K562 (cell line): ENCODE results near the gene EEF1A2. TPM values are rescaled to one million over a fixed set of nuclear protein-coding genes. Genes with fewer than 3 reads are reported as not detected.

Experiments used
- ATAC-seq: fragments of 200-7000 bp; cut with Tn5 transposase; 3 replicates; pipeline ENCODE4 v1.9.1; 2020; ENCODE audit warnings: moderate library complexity
- BruUV-seq: library from RNA; stranded (reverse); fragments of 400-500 nt; replicated peaks from 2 replicates; lab custom pipeline; 2021; lab: Mats Ljungman, UMichigan
- CTCF ChIA-PET: fragments of 300-600 bp; formaldehyde crosslinking; extraction: SDS; loops from one replicate; lab custom pipeline; 2021; ENCODE audit warnings: low intra/inter-chr PET ratio; lab: Yijun Ruan, JAX
- POLR2A ChIA-PET: fragments of 300-600, 350-650 bp; sonication (Branson Sonifier 250); formaldehyde crosslinking; extraction: SDS; loops from one replicate; lab custom pipeline; 2021; ENCODE audit warnings: antibody characterized with exemption, inconsistent platforms; lab: Yijun Ruan, JAX
- DNase-seq, 4 experiments: peaks; one replicate each; pipeline versions ENCODE4 v3.0.0 to v3.0.0-alpha.2; 2011 to 2018; ENCODE audit warnings: low spot score in 3 of 4, mixed read lengths in 3 of 4; ENCODE audit errors: extremely low read depth in 1 of 4
- FAIRE-seq: peaks from 2 replicates; lab custom pipeline; 2011; peaks lifted over from hg19 to GRCh38; lab: Jason Lieb, UNC
- H2AFZ ChIP-seq: 2 replicates; pipeline ENCODE4 v1.6.0; 2011; ENCODE audit warnings: low read depth, low read length, control low read depth, inconsistent platforms
- H3K27ac ChIP-seq: fragments of 200-600 bp; 3 replicates; pipeline ENCODE4 v1.8.0; 2011; ENCODE audit warnings: low read depth, mild to moderate bottlenecking, control low read depth, inconsistent platforms, low read length, moderate library complexity, mixed read lengths; ENCODE audit errors: extremely low read depth
- H3K27me3 ChIP-seq, 2 experiments: fragments of 300-600 bp in 1 of 2; 2 replicates in 1 of 2; 3 replicates in 1 of 2; pipeline versions ENCODE4 v1.6.0 to v1.8.0; 2011; ENCODE audit warnings: inconsistent platforms in 2 of 2, low read length in 2 of 2, mild to moderate bottlenecking in 1 of 2, mixed read lengths in 1 of 2, moderate library complexity in 1 of 2; ENCODE audit not compliant: control insufficient read depth in 2 of 2, insufficient read depth in 2 of 2
- H3K36me3 ChIP-seq: fragments of 300-600 bp; 3 replicates; pipeline ENCODE4 v1.8.0; 2011; ENCODE audit warnings: mild to moderate bottlenecking, low read length, inconsistent platforms; ENCODE audit not compliant: control insufficient read depth, insufficient read depth
- H3K4me1 ChIP-seq, 2 experiments: fragments of 200-600 bp in 1 of 2; replicated peaks in 1 of 2; 2 replicates in 1 of 2; 3 replicates in 1 of 2; pipeline versions ENCODE4 v1.5.1 to v1.8.0; 2011; ENCODE audit warnings: inconsistent platforms in 2 of 2, low read length in 2 of 2, mild to moderate bottlenecking in 1 of 2, mixed read lengths in 1 of 2, moderate library complexity in 1 of 2; ENCODE audit not compliant: control insufficient read depth in 2 of 2, insufficient read depth in 2 of 2
- H3K4me2 ChIP-seq: 2 replicates; pipeline ENCODE4 v1.6.1; 2011; ENCODE audit warnings: low read length, control low read depth, inconsistent platforms, mixed read lengths; ENCODE audit not compliant: insufficient read depth
- H3K4me3 ChIP-seq: fragments of 200-600 bp; sonication (generic), shearing (Covaris generic); 2 replicates; pipeline ENCODE4 v1.5.1; 2016; ENCODE audit warnings: control low read depth, inconsistent platforms
- H3K79me2 ChIP-seq: fragments of 200-600 bp; 3 replicates; pipeline ENCODE4 v1.8.0; 2011; ENCODE audit warnings: low read length, inconsistent platforms; ENCODE audit not compliant: control insufficient read depth, insufficient read depth
- H3K9ac ChIP-seq, 2 experiments: 2 replicates each; pipeline versions ENCODE4 v1.6.0 to v1.6.1; 2011; ENCODE audit warnings: low read depth in 2 of 2, low read length in 2 of 2, control low read depth in 1 of 2, inconsistent platforms in 1 of 2, mild to moderate bottlenecking in 1 of 2, mixed read lengths in 1 of 2; ENCODE audit not compliant: insufficient read depth in 1 of 2
- H3K9me1 ChIP-seq: one replicate; pipeline ENCODE4 v1.6.0; 2011; ENCODE audit warnings: inconsistent platforms, mild to moderate bottlenecking, low read length, moderate library complexity; ENCODE audit not compliant: control insufficient read depth, insufficient read depth
- H3K9me3 ChIP-seq: replicated peaks from 2 replicates; pipeline ENCODE4 v1.5.1; 2011; ENCODE audit warnings: low read depth, low read length, inconsistent platforms; ENCODE audit not compliant: control insufficient read depth, insufficient read depth
- H4K20me1 ChIP-seq: replicated peaks from 2 replicates; pipeline ENCODE4 v1.6.1; 2011; ENCODE audit warnings: low read length, inconsistent platforms, mixed read lengths; ENCODE audit not compliant: control insufficient read depth, insufficient read depth
- HDAC1 ChIP-seq, 2 experiments: fragments of 450-650 bp; IDR thresholded peaks; 2 replicates each; pipeline ENCODE4 v1.6.1; 2016 to 2017; ENCODE audit warnings: inconsistent platforms in 1 of 2, mild to moderate bottlenecking in 1 of 2, moderate library complexity in 1 of 2
- MAFG ChIP-seq: fragments of 450-650 bp; conservative IDR thresholded peaks from 2 replicates; pipeline ENCODE4 v1.6.1; 2016; ENCODE audit warnings: missing genetic modification characterization, missing compliant biosample characterization
- NCOA1 ChIP-seq: fragments of 450-650 bp; IDR thresholded peaks from 2 replicates; pipeline ENCODE4 v1.6.1; 2016; ENCODE audit warnings: low read depth
- NEUROD1 ChIP-seq: fragments of 150-350 bp; IDR thresholded peaks from 2 replicates; pipeline ENCODE4 v1.6.1; 2014; ENCODE audit warnings: borderline replicate concordance, low read length, low read depth; ENCODE audit not compliant: partially characterized antibody
- PTRF ChIP-seq: fragments of 450-650 bp; IDR thresholded peaks from 2 replicates; pipeline ENCODE4 v1.6.1; 2016; ENCODE audit warnings: mild to moderate bottlenecking, missing genetic modification characterization, missing compliant biosample characterization
- SMARCE1 ChIP-seq: fragments of 450-650 bp; IDR thresholded peaks from 2 replicates; pipeline ENCODE4 v1.7.1; 2016; ENCODE audit warnings: mild to moderate bottlenecking
- ZNF586 ChIP-seq: fragments of 450-650 bp; formaldehyde crosslinking; conservative IDR thresholded peaks from 2 replicates; pipeline ENCODE4 v1.4.0; 2020; ENCODE audit warnings: mild to moderate bottlenecking, moderate library complexity
- WGBS: fragments of 100-300 bp; shearing (Covaris generic); methylation state at CpG from one replicate; pipeline ENCODE4 v1.1.6; 2016; ENCODE audit warnings: low coverage, mixed read lengths; ENCODE audit not compliant: insufficient coverage; ENCODE audit errors: missing lambda C conversion rate; 5-methylcytosine and 5-hydroxymethylcytosine counted together
- in situ Hi-C: fragments of 300-500 bp; cut with MboI; formaldehyde crosslinking; loops from 4 replicates; pipeline ENCODE4 v1.15.0; 2018; ENCODE audit warnings: inconsistent platforms, mixed read lengths
- intact Hi-C: fragments of 100-400 bp; cut with micrococcal nuclease; formaldehyde crosslinking; loops from 2 replicates; pipeline ENCODE4 v1.14.2; 2022
- polyA plus RNA-seq, 8 experiments: library from polyadenylated mRNA; depleted of rRNA in 4 of 8; stranded (reverse) in 5 of 8; unstranded in 3 of 8; fragments of >200 nt; fragmentation: Nextera tagmentation in 2 of 8; fragmentation: Illumina TruSeq in 1 of 8; extraction: Ambion mirVana in 2 of 8; extraction: Trizol in 1 of 8; gene quantifications; 2 replicates each; pipeline versions ENCODE4 v1.2.1 to v1.2.3, GENCODE V29; 2011 to 2014; ENCODE audit warnings: inconsistent platforms in 1 of 8, missing spikeins in 1 of 8
- total RNA-seq, 7 experiments: library from RNA; depleted of rRNA in 6 of 7; stranded (reverse); fragments of >200 nt in 6 of 7; fragmentation: Illumina TruSeq in 2 of 7; extraction: Trizol in 2 of 7; gene quantifications; 2 replicates each; pipeline versions ENCODE4 v1.2.1 to v1.2.3, GENCODE V29; 2011 to 2021; ENCODE audit warnings: low replicate concordance in 1 of 7
- TF ChIP-seq, protein P1 (sequence below): fragments of 200-600 bp; sonication (generic); IDR thresholded peaks from one replicate; pipeline ENCODE4 v1.6.1; 2012; ENCODE audit warnings: mild to moderate bottlenecking, low read depth, low read length, inconsistent platforms
- TF ChIP-seq, protein P2 (sequence below): sonication (generic); formaldehyde crosslinking; IDR thresholded peaks from 2 replicates; pipeline ENCODE4 v1.8.0; 2022; ENCODE audit warnings: missing genetic modification reagents, mild to moderate bottlenecking, moderate library complexity, borderline replicate concordance

EEF1A2 gene
- total and polyA plus RNA-seq, 9 of the 15 experiments (the other 6 are each of a cell fraction or from before 2014, with no cell fraction given), result 0.04 to 29.6 (median 11.5) TPM

DNA sequence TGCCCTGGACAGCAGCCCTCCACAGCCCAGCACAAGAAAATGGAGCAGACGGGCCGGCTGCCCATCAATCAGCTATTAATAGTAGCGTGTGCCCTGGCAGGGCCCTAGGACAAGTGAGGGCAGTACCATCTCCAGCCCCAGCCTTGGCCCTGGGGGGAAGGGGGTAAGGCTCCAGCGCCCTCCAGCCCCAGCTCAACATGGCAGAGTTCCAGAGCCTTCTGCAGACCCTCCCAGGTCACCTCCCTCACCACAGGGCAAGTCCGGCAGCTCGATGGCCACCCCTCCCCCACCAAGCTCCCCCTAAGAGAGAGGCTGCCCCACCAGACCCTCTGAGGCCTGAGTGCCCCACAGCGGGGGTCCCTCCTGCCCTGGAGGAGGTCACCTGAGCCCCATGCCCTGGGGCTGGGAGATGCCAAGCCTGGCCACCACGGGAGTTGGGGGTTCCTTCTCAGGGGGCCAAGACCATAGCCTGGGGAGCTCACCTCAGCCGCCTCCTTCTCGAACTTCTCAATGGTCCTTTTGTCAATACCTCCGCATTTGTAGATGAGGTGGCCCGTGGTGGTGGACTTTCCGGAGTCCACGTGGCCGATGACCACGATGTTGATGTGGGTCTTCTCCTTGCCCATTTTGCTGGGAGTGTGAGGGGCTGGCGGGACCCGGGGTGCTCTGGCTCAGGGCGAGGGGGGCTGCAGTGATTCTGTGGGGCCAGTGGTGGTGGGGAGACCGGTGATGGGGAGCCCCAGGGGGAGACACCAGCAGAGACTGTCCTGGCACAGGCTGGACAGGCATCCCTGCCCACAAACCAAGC lies 1.5 kb downstream of the EEF1A2 start:
- H3K4me3 ChIP-seq, result peak overlapping the region; percentile 46; the same call in 1 of the 2 replicates
- intact Hi-C loops (no loop called here), in situ Hi-C loops (no loop called here)
- no peaks in the 10 kb centered on the region for H3K27me3 ChIP-seq
- H3K4me1 ChIP-seq, result peaks cover 0 to 81% of the 10 kb centered on the region in 2 experiments; a peak in 3 of 5 replicates
- DNase-seq, result no peak
- no peak for ATAC-seq
- H3K79me2 ChIP-seq, result no peaks in the 10 kb centered on the region
- H3K9me3 ChIP-seq, result no peaks in the 10 kb centered on the region
- no peak overlapping the region for H3K4me2 ChIP-seq
- ChIA-PET POLR2A (interaction anchor here (0.6 to 1.6 kb wide), 4 partner anchors 24 to 293 kb away, joined by 3 to 5 read pairs (median 4); partner anchors contain the start of gene PPDPF), CTCF (interaction anchor here (0.6 kb wide), 1 partner anchor 56 kb away, joined by 3 read pairs; no protein-coding TSS in a partner anchor)
- no TSS peak for BruUV-seq
- H4K20me1 ChIP-seq, result peaks cover 12% of the 10 kb centered on the region; the same call in 1 of the 2 replicates
- no peak overlapping the region for H2AFZ ChIP-seq
- no peak for FAIRE-seq
- H3K27ac ChIP-seq, result no peak overlapping the region
- H3K9ac ChIP-seq, result no peak overlapping the region
- 38% methylated on average over 18 of the region's 20 CpGs for WGBS
- no peaks in the 10 kb centered on the region for H3K36me3 ChIP-seq
- H3K9me1 ChIP-seq, result no peaks in the 10 kb centered on the region
- no peak for TF ChIP-seq NCOA1
- TF ChIP-seq, protein P1, sequence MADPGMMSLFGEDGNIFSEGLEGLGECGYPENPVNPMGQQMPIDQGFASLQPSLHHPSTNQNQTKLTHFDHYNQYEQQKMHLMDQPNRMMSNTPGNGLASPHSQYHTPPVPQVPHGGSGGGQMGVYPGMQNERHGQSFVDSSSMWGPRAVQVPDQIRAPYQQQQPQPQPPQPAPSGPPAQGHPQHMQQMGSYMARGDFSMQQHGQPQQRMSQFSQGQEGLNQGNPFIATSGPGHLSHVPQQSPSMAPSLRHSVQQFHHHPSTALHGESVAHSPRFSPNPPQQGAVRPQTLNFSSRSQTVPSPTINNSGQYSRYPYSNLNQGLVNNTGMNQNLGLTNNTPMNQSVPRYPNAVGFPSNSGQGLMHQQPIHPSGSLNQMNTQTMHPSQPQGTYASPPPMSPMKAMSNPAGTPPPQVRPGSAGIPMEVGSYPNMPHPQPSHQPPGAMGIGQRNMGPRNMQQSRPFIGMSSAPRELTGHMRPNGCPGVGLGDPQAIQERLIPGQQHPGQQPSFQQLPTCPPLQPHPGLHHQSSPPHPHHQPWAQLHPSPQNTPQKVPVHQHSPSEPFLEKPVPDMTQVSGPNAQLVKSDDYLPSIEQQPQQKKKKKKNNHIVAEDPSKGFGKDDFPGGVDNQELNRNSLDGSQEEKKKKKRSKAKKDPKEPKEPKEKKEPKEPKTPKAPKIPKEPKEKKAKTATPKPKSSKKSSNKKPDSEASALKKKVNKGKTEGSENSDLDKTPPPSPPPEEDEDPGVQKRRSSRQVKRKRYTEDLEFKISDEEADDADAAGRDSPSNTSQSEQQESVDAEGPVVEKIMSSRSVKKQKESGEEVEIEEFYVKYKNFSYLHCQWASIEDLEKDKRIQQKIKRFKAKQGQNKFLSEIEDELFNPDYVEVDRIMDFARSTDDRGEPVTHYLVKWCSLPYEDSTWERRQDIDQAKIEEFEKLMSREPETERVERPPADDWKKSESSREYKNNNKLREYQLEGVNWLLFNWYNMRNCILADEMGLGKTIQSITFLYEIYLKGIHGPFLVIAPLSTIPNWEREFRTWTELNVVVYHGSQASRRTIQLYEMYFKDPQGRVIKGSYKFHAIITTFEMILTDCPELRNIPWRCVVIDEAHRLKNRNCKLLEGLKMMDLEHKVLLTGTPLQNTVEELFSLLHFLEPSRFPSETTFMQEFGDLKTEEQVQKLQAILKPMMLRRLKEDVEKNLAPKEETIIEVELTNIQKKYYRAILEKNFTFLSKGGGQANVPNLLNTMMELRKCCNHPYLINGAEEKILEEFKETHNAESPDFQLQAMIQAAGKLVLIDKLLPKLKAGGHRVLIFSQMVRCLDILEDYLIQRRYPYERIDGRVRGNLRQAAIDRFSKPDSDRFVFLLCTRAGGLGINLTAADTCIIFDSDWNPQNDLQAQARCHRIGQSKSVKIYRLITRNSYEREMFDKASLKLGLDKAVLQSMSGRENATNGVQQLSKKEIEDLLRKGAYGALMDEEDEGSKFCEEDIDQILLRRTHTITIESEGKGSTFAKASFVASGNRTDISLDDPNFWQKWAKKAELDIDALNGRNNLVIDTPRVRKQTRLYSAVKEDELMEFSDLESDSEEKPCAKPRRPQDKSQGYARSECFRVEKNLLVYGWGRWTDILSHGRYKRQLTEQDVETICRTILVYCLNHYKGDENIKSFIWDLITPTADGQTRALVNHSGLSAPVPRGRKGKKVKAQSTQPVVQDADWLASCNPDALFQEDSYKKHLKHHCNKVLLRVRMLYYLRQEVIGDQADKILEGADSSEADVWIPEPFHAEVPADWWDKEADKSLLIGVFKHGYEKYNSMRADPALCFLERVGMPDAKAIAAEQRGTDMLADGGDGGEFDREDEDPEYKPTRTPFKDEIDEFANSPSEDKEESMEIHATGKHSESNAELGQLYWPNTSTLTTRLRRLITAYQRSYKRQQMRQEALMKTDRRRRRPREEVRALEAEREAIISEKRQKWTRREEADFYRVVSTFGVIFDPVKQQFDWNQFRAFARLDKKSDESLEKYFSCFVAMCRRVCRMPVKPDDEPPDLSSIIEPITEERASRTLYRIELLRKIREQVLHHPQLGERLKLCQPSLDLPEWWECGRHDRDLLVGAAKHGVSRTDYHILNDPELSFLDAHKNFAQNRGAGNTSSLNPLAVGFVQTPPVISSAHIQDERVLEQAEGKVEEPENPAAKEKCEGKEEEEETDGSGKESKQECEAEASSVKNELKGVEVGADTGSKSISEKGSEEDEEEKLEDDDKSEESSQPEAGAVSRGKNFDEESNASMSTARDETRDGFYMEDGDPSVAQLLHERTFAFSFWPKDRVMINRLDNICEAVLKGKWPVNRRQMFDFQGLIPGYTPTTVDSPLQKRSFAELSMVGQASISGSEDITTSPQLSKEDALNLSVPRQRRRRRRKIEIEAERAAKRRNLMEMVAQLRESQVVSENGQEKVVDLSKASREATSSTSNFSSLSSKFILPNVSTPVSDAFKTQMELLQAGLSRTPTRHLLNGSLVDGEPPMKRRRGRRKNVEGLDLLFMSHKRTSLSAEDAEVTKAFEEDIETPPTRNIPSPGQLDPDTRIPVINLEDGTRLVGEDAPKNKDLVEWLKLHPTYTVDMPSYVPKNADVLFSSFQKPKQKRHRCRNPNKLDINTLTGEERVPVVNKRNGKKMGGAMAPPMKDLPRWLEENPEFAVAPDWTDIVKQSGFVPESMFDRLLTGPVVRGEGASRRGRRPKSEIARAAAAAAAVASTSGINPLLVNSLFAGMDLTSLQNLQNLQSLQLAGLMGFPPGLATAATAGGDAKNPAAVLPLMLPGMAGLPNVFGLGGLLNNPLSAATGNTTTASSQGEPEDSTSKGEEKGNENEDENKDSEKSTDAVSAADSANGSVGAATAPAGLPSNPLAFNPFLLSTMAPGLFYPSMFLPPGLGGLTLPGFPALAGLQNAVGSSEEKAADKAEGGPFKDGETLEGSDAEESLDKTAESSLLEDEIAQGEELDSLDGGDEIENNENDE, result no peak
- TF ChIP-seq HDAC1 (IDR thresholded peaks at IDR 0.05), result no peak
- TF ChIP-seq, protein P2, sequence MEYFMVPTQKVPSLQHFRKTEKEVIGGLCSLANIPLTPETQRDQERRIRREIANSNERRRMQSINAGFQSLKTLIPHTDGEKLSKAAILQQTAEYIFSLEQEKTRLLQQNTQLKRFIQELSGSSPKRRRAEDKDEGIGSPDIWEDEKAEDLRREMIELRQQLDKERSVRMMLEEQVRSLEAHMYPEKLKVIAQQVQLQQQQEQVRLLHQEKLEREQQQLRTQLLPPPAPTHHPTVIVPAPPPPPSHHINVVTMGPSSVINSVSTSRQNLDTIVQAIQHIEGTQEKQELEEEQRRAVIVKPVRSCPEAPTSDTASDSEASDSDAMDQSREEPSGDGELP (CRISPR knock-in tag), result no peak
- no peak for TF ChIP-seq PTRF
- TF ChIP-seq ZNF586 (CRISPR knock-in tag), result no peak
- no peak for TF ChIP-seq SMARCE1
- TF ChIP-seq MAFG (tag), result no peak
- TF ChIP-seq NEUROD1, result no peak
